ENCODE measurements around the gene MUC5B. TPM values are rescaled to one million over a fixed set of nuclear protein-coding genes. Genes with fewer than 3 reads are reported as not detected.

The MUC5B gene
- total RNA-seq, 1 donor from 2014 or later, result not detected

GRCh38 chr11:1300569-1301187 is 77.8 kb downstream of the MUC5B start:
- DNase-seq (ENCODE audit: low read depth), result no peak
- TF ChIP-seq CTCF (conservative IDR thresholded peaks at IDR 0.05; ENCODE audit: low read depth, low read length), result no peak

GRCh38 chr11:1301220-1302000 is 78.5 kb downstream of the MUC5B start:
- H3K4me3 ChIP-seq (ENCODE audit: low read depth, low read length), result no peak overlapping the region
- TF ChIP-seq CTCF (conservative IDR thresholded peaks at IDR 0.05; ENCODE audit: low read depth, low read length), result no peak
- no peak for DNase-seq (ENCODE audit: low read depth)

More at GRCh38 chr11:1300569-1301187, 77.8 kb downstream of the MUC5B start:
- H3K4me3 ChIP-seq (ENCODE audit: low read depth, low read length), result no peak overlapping the region

- DNase-seq (ENCODE audit: low read depth), result no peak
- H3K4me3 ChIP-seq (ENCODE audit: low read depth, low read length), result no peak overlapping the region
- no peak for TF ChIP-seq CTCF (conservative IDR thresholded peaks at IDR 0.05; ENCODE audit: low read depth, low read length)
Measured at GRCh38 chr11:1302041-1302460, 79.2 kb downstream of the MUC5B start.

GRCh38 chr11:1302461-1303125 is 79.7 kb downstream of the MUC5B start:
- no peak overlapping the region for H3K4me3 ChIP-seq (ENCODE audit: low read depth, low read length)
- DNase-seq (ENCODE audit: low read depth), result no peak
- no peak for TF ChIP-seq CTCF (conservative IDR thresholded peaks at IDR 0.05; ENCODE audit: low read depth, low read length)

- peak; percentile 76 for TF ChIP-seq CTCF (conservative IDR thresholded peaks at IDR 0.05; ENCODE audit: low read depth, low read length)
- no peak overlapping the region for H3K4me3 ChIP-seq (ENCODE audit: low read depth, low read length)
- DNase-seq (ENCODE audit: low read depth), result no peak
Measured at GRCh38 chr11:1303126-1303821, 80.4 kb downstream of the MUC5B start.

- no peak for DNase-seq (ENCODE audit: low read depth)
- TF ChIP-seq CTCF (conservative IDR thresholded peaks at IDR 0.05; ENCODE audit: low read depth, low read length), result no peak
- H3K4me3 ChIP-seq (ENCODE audit: low read depth, low read length), result peak overlapping the region; percentile 31
Measured at GRCh38 chr11:1303973-1304372, 81.1 kb downstream of the MUC5B start.
